Right lobe of liver (tissue), 6 donors: ENCODE measurements around the gene MARK4. TPM values are rescaled to one million over a fixed set of nuclear protein-coding genes. Genes with fewer than 3 reads are reported as not detected.

Experiments
- ATAC-seq, 4 donors: fragments of 200-7000 bp; cut with Tn5 transposase; one replicate each; pipeline ENCODE4 v1.9.1; 2020; ENCODE audit warnings: mild to moderate bottlenecking in 4 of 4, moderate library complexity in 4 of 4
- DNase-seq, 3 donors: peaks; one replicate each; pipeline ENCODE4 v3.0.0-alpha.2; 2020
- H3K27ac ChIP-seq, 3 donors: fragments of 200-600 bp; one replicate each; pipeline ENCODE4 v1.8.0; 2022
- H3K27me3 ChIP-seq, 2 donors: fragments of 200-600 bp; one replicate each; pipeline ENCODE4 v1.8.0; 2022
- H3K36me3 ChIP-seq, 4 donors: fragments of 200-600 bp; sonication (generic) in 1 of 4; one replicate each; pipeline versions ENCODE4 v1.5.1 to v1.8.0; 2017 to 2022; ENCODE audit warnings: control low read depth in 1 of 4
- H3K4me1 ChIP-seq, 4 donors: fragments of 200-600 bp; sonication (generic) in 1 of 4; one replicate each; pipeline versions ENCODE4 v1.5.1 to v1.8.0; 2017 to 2022; ENCODE audit warnings: control low read depth in 1 of 4
- H3K4me3 ChIP-seq, 3 donors: fragments of 200-600 bp; one replicate each; pipeline ENCODE4 v1.8.0; 2022
- H3K9me3 ChIP-seq, 4 donors: fragments of 200-600 bp; sonication (generic) in 1 of 4; one replicate each; pipeline versions ENCODE4 v1.5.1 to v1.8.0; 2017 to 2022; ENCODE audit warnings: control low read depth in 1 of 4
- POLR2A ChIP-seq: fragments of 450-650 bp; IDR thresholded peaks from one replicate; pipeline ENCODE4 v1.6.1; 2017; ENCODE audit warnings: antibody characterized with exemption, mild to moderate bottlenecking
- WGBS: methylation state at CpG from one replicate; pipeline ENCODE4 v1.1.6; 2018; ENCODE audit warnings: low coverage, low lambda C conversion rate; ENCODE audit not compliant: insufficient coverage; ENCODE audit errors: missing lambda C conversion rate; 5-methylcytosine and 5-hydroxymethylcytosine counted together
- intact Hi-C, 2 donors: fragments of 100-400 bp; cut with DNase I; formaldehyde crosslinking; loops; one replicate each; pipeline versions ENCODE4 v1.11.2 to v1.14.1; 2022
- total RNA-seq, 6 experiments: library from RNA; depleted of rRNA in 2 of 6; stranded (reverse); fragments of >200 nt in 2 of 6; fragmentation: NEBNext Ultra II Directional in 3 of 6; extraction: Animal tissue kit (Norgen Biotek cat#: 25700) in 3 of 6; gene quantifications; one replicate each; pipeline versions ENCODE4 v1.1.0 to v1.2.4, GENCODE V29; 2016 to 2023
- TF ChIP-seq, protein P1 (sequence below), 4 donors: fragments of 200-600 bp in 3 of 4; fragments of 450-650 bp in 1 of 4; IDR thresholded peaks; one replicate each; pipeline versions ENCODE4 v1.5.1 to v1.8.0; 2016 to 2022; ENCODE audit warnings: antibody characterized with exemption in 4 of 4, mild to moderate bottlenecking in 2 of 4
- donor health status: DM: no; HTN: yes; CAD: no.
- donor health status: DM: no; HTN: no; CAD: no.
- donor health status: DM: no; HTN: no; CAD: no.
- donor health status: DM: no; HTN: yes; CAD: no.
- donor health status: DM: no; HTN: yes; CAD: no.

The MARK4 gene
- total RNA-seq, 6 experiments from 2014 or later = 14.2 to 23.5 (median 17.5) TPM

DNA sequence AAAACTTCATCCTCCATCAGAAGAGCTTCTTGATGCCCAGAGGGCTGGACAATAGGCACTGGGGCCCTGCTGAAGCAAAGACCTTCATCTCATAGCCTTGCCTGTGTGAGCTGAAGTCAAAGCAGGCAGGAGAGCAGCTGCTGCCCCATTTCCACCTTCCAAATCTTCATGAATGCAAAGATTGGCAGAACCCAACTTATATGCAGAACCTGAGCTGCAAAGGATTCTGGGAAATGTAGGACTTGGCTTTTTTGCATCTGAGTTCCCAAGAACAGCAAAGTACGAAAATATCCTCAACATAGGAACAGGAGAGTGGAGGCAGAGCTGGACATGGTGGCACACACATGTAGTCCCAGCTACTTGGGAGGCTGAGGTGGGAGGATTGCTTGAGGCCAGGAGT, 40.8 kb downstream of the MARK4 start:
- H3K4me1 ChIP-seq = peaks cover 0 to 75% (median 35%) of the 10 kb centered on the region in 4 donors
- no peaks in the 10 kb centered on the region for H3K27me3 ChIP-seq
- ATAC-seq (no peak), DNase-seq (no peak)
- no peaks in the 10 kb centered on the region for H3K9me3 ChIP-seq
- H3K36me3 ChIP-seq = no peaks in the 10 kb centered on the region
- intact Hi-C loops = no loop called here
- no peak overlapping the region for H3K27ac ChIP-seq
- H3K4me3 ChIP-seq = no peak overlapping the region
- TF ChIP-seq, protein P1, sequence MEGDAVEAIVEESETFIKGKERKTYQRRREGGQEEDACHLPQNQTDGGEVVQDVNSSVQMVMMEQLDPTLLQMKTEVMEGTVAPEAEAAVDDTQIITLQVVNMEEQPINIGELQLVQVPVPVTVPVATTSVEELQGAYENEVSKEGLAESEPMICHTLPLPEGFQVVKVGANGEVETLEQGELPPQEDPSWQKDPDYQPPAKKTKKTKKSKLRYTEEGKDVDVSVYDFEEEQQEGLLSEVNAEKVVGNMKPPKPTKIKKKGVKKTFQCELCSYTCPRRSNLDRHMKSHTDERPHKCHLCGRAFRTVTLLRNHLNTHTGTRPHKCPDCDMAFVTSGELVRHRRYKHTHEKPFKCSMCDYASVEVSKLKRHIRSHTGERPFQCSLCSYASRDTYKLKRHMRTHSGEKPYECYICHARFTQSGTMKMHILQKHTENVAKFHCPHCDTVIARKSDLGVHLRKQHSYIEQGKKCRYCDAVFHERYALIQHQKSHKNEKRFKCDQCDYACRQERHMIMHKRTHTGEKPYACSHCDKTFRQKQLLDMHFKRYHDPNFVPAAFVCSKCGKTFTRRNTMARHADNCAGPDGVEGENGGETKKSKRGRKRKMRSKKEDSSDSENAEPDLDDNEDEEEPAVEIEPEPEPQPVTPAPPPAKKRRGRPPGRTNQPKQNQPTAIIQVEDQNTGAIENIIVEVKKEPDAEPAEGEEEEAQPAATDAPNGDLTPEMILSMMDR (IDR thresholded peaks at IDR 0.05) = no peak
- TF ChIP-seq POLR2A = no peak
- 100% methylated on average over 1 of the region's 1 CpG for WGBS

DNA sequence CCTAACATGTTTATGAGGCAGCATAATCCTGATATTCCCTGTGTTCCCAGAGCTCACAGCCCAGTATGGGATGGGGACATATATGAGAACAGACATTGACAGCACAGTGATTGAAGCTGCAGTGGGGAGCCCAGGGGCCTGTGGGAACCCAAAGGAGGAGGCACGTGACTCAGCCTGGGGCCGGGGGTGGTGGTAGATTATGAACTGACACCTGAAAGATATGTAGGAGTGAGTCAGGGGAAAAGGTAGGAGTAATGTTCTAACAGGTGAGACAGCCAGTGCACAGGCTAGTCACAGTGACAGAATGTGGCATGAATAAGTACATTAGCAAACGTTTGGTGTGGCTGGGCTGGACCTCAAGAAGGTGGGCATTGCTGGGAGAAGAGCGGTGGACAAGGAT, 42.6 kb downstream of the MARK4 start:
- H3K4me3 ChIP-seq = no peak overlapping the region
- H3K36me3 ChIP-seq = no peaks in the 10 kb centered on the region
- peaks cover 0 to 65% (median 30%) of the 10 kb centered on the region in 4 donors for H3K4me1 ChIP-seq
- H3K27me3 ChIP-seq = no peaks in the 10 kb centered on the region
- DNase-seq (no peak), ATAC-seq (peak in 1 of 4 donors; percentile 1)
- intact Hi-C loops = no loop called here
- 42% methylated on average over 2 of the region's 4 CpGs for WGBS
- H3K27ac ChIP-seq = peak overlapping the region in 2 of 3 donors; percentile 73 to 83
- no peaks in the 10 kb centered on the region for H3K9me3 ChIP-seq
- TF ChIP-seq POLR2A = no peak
- TF ChIP-seq, protein P1 (IDR thresholded peaks at IDR 0.05) = no peak

DNA sequence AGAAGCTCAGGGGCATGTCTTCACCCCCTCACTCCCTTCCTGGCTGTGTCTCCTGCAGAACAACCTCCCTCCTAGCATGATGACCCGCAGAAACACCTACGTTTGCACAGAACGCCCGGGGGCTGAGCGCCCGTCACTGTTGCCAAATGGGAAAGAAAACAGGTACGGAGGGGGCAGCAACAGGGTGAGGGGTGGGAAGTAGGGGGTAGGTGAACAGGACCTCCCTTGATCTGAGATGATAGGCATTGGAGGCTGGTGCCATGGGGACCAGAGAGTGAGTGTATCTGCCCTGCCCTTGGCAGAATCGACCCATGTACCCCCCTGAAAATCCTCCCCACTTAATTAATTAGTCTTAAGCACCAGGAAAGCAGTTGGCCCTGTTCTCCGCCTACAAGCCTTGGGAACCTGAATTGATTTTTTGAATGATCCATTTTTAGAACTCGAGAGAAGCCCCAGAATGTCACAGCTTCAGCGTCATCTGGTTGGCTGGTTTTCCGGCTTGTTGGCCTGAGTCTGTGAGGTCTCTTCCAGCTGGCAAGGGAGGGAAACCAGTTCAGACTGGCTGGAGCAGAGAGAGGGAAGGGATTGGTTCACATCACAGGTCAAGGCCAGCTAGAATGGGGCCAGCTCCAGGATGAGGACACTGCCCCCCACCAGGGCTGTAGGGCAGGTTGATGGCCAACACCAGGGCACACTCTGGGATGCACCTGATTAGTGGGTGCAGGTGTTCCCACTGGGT, 43.4 kb downstream of the MARK4 start:
- no peaks in the 10 kb centered on the region for H3K27me3 ChIP-seq
- H3K9me3 ChIP-seq = no peaks in the 10 kb centered on the region
- no peak overlapping the region for H3K4me3 ChIP-seq
- ATAC-seq (peak; percentile 74 to 86 (median 80)), DNase-seq (peak; percentile 83 to 95 (median 90))
- intact Hi-C loops = no loop called here
- no peaks in the 10 kb centered on the region for H3K36me3 ChIP-seq
- H3K27ac ChIP-seq = peak overlapping the region in 2 of 3 donors; percentile 73 to 83
- 33% methylated on average over 11 of the region's 12 CpGs for WGBS
- TF ChIP-seq, protein P1 (IDR thresholded peaks at IDR 0.05) = no peak
- TF ChIP-seq POLR2A = no peak
- H3K4me1 ChIP-seq = peaks cover 0 to 58% (median 27%) of the 10 kb centered on the region in 4 donors

DNA sequence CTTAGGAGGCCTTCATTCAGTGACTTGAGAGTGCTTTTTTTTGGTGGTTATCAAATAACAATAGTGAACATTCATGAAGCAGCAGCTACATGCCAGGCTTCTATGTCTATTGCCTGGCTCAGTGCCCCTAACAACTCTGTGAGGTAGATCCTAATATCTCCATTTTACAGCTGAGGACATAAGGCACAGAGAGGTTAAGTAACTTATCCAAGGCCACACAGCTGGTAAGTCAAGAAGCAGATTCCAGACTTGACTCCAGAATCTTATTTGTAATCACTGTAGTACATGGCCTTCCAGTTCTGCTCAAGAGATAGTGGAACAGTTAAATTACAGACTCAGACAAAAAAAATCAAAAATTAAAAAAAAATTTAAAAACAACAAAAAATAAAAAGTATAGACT, 44.8 kb downstream of the MARK4 start:
- intact Hi-C loops = no loop called here
- Histone ChIP-seq H3K9me3 (no peaks in the 10 kb centered on the region), H3K27me3 (no peaks in the 10 kb centered on the region), H3K36me3 (no peaks in the 10 kb centered on the region), H3K4me1 (peaks cover 0 to 55% (median 25%) of the 10 kb centered on the region in 4 donors), H3K4me3 (no peak overlapping the region), H3K27ac (no peak overlapping the region)
- no peak for TF ChIP-seq POLR2A
- TF ChIP-seq, protein P1 (IDR thresholded peaks at IDR 0.05) = no peak
- no peak for ATAC-seq
- no peak for DNase-seq
